Stomach (tissue), 4 donors: ENCODE results near the gene ARID2.

Experiments
- CTCF ChIP-seq, 7 experiments: fragments of 450-650 bp in 4 of 7; fragments of 200-600 bp in 3 of 7; sonication (generic) in 3 of 7; IDR thresholded peaks; one replicate each; pipeline ENCODE4 v1.5.1; 2016 to 2019; ENCODE audit warnings: antibody characterized with exemption in 7 of 7, control low read depth in 2 of 7, mild to moderate bottlenecking in 1 of 7
- EP300 ChIP-seq: sonication (generic); formaldehyde crosslinking; IDR thresholded peaks from one replicate; pipeline ENCODE4 v1.6.1; 2017; ENCODE audit warnings: antibody characterized with exemption
- POLR2AphosphoS5 ChIP-seq, 3 donors: sonication (generic); formaldehyde crosslinking; IDR thresholded peaks; one replicate each; pipeline ENCODE4 v1.6.1; 2016; ENCODE audit warnings: antibody characterized with exemption in 3 of 3

GRCh38 chr12:45939759-45940158 is 210.3 kb downstream of the ARID2 start:
- no peak for TF ChIP-seq CTCF (IDR thresholded peaks at IDR 0.05)
- TF ChIP-seq POLR2AphosphoS5 (IDR thresholded peaks at IDR 0.05), result no peak
- no peak for TF ChIP-seq EP300
